Nucleus accumbens (tissue), 56 donors: ENCODE measurements around the gene NEDD4L.

ENCODE experiments used
- DNase-seq, 56 donors: peaks; one replicate each; lab custom pipeline; 2025; lab: John Stamatoyannopoulos, UW

The NEDD4L gene

DNA sequence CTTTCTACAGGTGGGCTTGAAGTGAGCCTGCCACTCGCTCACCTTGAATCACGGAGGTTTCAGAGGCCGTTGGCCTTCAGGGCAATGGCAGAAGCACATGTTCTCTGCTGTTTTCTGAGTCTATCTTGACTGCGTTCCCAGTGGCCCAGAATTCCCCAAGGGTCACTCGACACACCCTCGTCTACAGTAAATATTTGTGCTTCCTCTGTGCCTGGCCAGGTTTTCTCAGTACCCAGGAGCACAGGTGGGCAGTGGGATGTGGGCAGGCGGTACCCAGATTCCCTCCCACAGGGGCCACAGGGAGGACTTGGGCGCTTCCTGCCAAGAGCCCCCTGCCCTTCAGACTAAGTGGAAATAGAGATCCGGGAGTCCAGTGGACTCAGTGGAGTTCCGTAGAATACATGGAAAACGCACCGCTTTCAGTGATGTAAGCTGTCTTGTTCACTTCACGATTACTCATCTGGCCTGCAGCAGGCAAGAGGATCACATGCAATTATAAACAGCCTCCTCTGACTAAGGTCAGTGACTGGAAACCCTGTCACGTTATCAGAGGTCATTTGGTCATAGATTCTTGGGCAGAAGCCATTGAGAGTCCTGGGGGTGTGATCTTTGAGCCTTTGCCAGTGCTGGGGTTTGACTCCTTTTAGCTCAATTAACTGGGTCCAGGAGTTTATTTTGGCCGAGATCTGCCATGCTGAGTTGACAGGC, 179.8 kb downstream of the NEDD4L start:
- no peak for DNase-seq

DNA sequence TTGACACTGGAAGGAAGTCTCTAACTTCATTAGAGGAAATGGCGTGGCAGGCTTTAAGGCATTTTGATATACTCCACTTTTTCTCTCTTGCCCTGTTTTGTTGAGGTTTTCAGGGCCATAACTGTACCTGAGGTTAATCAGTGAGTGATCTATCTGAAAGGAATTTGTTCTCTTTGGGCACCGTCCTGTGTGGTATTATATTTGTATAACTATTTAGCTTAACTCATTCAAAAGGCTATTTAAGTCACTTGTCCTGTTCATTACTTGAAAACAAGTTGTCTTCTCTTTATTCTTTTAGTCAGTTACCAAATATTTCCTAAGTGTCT, 180.4 kb downstream of the NEDD4L start:
- no peak for DNase-seq

DNA sequence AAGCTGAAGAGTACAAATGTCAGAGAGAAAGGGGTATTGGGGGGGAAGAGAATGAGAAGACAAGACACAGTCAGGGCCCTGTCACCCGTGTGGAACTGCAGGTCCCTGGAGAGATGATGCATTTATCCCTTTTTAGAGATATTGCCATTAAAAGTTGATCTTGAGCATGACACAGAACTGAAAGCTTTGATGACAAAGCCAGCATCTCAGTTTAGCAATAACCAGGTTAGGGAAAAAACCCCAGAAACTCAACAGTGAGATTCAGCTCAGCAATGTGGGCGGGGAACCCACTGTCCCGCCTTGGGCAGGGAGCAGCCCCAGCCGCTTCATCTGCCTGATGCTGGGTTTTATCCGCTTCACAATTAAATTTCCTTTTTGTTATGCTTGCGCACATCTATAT, 181.1 kb downstream of the NEDD4L start:
- peak in 1 of 56 donors; percentile 21 for DNase-seq

DNA sequence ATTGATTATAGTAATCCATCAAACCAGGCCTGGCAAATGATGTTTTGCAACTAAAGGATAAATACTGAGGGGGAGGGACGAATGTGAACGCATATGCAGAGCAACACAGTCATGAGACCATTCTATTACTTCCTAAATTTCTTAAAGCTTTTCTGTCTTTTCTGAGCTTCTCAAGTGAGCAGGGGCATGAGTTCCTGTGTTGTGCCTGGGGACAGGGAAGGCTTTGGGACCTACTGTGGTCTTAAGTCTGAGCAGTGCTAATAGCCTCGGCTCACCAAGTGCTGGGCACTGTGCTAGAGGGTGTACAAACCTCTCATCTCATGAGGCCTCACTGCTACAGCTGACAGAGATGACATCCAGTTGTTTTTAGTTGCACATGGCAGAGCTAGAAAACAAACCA, 182.4 kb downstream of the NEDD4L start:
- no peak for DNase-seq

DNA sequence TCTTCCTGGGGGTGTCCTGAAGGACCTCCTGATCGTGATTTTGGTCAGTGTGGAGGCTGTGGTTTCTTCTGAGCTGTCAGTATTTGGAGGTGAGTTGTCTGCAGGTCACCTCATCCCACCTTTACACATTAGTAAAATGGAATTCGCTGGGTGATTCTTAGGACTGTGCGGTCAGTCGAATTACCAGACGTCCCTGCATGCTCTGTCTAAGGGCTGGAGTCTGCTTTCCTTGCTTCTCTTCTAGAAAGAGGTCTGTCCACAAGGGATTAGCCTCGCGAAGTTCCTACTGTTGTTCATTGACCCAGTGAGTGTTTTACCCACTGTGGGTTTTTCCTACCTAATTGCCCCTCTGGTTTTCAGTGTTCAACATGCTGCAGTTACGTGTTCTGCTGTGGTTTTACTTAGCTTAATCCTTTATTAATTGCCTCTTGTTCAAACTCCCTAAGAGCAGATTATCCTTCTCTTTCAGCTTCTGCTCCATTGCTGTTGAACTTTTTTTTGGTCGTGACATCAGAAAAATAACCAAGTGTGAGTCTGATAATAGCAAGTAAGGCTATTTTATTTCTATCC, 183.4 kb downstream of the NEDD4L start:
- DNase-seq: no peak

DNA sequence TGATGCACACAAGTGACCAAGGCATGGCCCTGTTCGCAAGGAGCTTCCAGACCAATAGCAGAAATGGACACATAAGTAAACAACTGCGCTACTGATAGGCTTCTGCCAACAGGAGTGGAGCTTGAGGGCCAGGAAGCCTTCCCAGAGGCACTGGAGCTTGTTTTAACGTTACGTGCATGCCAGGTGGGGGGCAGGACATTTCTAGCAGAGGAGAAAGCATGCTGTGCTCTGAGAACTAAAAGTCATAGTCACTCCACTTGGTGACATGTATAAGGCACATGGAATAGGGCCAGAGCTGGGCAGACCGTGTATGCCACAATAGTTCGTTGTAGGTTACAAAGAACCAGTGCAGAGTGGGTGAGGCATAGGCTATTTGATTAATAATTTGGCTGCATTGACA, 184.2 kb downstream of the NEDD4L start:
- no peak for DNase-seq

DNA sequence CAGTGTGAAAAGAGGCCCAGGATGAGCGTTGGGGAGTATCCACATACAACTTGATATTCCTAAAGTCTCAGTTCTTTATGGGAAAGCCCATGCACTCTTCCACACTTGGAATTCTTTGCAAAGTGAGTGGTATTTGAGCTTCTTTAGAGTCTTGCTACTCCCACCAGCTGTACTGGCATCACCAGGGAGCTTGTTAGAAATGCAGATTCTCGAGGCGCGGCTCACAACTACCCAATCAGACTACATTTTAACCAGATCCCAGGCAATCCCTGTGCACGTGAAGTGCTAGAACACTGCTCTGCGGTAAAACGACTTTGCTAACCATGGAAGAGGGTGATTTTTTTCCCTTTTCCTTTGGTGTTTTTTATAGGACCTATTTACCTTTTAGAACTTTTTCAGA, 184.7 kb downstream of the NEDD4L start:
- peak in 12 of 56 donors; percentile 6 to 66 (median 24) for DNase-seq

DNA sequence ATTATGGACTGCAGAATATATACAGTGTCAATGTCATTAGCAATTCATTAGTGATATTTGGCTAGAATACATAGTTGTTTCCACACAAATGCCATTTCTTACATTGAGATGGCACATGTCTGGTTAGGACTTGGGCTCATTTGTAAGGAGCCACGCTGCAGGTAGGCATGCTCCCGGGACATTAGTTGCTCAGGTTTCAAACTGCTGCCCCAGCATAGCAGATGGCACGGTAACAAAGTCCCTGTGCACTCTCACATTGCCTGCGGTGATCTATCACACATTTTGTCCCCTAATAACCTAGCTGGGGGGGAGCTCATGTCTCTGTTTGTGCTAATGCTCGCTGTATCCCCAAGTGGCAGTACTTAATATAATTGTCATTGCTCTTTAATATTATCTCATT, 185.1 kb downstream of the NEDD4L start:
- DNase-seq: no peak

DNA sequence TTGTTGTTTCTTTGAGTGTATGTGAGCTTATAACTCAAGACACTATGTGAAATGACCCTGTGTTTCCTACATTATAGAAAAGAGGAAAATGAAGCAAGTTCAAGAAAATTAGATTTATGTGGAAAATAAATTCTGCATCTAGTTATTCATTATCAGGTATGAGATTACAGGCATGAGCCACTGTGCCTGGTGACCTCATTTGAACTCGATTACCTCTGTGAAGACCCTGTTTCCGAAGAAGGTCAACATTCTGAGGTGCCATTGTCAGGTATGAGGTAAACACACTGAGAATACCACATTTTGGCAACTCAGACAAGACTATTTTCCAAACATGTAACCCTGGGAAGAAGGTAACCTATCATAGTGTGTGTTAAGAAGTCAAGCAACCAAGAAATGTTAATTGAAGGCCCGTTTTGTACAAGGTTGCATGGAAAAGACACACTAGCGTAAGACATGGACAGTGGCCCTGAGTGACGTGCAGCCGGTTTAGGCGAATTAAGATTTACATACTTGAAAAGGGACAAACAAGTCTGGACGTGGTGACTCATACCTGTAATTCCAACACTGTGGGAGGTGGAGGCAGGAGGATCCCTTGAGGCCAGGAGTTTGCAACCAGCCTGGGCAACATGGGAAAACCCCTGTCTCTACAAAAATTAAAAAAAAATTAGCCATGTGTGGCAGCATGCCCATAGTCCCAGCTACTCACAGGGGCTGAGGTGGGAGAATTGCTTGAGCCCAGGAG, 186.6 kb downstream of the NEDD4L start:
- DNase-seq: no peak

DNA sequence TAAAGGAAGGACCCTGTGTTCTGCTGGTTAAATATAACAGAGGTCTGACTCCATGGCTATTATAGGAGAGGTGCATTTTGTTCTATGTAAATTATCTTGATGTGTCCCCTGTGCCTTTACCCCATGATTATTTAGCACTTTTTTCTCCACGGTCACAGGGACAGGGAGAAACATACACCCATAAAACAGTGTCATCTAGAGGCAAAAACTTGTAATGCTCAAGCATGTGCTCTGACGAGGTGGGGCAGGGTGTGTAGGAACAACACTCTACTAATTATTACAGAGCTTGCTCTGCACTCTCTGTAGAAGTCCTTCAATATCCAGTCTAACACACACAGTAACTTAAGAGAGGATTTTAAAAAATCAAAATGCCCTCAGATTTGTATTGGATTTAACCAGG, 187.9 kb downstream of the NEDD4L start:
- DNase-seq: no peak

DNA sequence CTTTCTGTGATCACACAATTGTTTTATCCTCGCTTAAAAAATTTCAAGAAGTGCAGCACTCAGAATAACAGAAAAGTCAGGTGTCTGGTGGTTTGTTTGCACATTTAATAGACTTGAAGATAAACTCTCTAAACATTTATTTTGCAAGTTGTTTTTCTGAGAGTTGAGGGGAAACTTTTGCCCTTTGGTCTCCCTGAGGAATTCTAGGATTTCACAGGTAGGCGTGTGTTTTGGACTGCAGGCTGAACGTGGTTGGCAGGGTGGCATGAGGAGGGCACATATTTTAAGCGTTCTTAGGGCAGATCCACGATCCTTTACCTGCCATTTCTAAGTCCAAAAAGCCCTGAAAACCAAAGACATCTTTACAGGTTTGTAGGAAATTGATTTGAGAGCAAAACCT, 188.6 kb downstream of the NEDD4L start:
- DNase-seq: no peak

DNA sequence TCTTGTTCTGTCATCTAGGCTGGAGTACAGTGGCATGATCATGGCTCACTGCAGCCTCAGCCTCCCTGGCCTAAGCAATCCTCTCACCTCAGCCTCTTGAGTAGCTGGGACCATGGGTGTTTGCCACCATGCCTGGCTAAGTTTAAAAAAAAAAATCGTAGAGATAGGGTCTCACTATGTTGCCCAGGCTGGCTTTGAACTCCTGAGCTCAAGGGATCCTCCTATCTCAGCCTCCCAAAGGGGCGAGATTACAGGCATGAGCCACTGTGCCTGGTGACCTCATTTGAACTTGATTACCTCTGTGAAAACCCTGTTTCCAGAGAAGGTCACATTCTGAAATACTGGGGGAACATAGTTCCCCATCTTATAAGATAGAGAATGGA, 190.3 kb downstream of the NEDD4L start:
- no peak for DNase-seq

DNA sequence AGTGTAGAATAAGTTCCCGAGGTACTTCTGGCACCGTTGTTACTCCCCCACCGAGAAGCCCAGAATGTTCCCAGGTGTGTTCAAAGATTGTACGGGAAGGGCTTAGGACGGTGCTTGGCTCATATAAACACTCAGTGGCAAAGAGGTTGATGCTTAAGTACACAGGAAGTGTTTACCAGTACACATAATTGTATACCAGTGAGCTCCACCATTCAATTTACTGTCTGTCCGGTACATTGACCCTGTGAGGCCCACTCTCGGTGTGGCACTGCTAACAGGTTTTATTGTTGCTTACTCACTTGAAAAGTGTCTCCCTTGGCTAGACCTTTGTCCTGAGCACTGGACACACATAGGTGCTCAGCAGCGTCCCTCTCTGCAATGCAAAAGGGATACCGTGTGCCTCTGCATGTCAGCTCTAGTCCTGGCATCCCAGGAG, 191.0 kb downstream of the NEDD4L start:
- no peak for DNase-seq

DNA sequence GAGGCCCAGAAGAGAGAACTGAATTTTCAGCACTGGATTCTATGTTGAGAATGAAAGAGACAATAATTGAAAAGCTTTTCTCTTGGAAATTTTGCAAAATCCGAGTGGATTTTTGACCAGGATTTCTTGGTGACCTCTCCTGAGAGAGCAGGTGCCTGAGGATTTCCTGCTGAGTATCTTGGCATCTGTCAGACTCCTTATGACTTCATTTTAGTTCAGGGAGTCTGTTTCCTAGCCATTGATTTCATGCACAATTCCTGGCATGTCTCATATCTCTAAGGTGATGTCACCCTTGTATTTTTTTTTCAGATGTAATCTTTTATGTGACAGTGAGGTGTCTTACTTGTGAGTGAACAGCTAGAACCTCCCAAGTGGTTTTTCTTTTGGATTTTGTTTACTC, 195.9 kb downstream of the NEDD4L start:
- no peak for DNase-seq

DNA sequence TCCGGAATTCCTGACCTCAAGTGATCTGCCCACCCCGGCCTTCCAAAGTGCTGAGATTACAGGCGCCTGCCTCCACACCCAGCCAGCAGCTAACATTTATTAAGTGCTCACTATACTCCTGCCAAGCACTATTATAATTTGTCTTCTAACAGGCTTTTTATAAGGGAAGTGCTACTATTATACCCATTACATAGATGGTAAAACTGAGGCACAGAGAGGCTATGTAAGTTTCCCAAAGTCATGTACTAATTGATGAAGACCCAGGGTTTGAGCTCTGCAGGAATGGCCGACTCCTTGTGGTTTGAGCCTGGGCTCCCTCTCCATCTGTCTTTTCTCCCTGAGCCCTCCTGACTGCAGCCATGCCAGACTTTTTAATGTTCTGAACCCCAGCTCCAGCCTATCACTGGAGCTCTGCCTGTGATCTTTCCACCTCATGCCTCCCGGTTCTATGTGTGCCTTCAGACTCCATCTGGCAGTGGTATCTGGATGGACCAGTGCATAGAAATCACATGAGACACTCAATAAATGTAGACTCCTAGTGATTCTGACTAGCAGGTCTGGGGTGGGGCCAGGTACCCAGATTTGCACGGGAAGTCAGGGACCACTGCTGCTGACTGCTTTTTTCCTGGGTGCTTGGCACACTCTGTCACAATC, 197.1 kb downstream of the NEDD4L start:
- no peak for DNase-seq

DNA sequence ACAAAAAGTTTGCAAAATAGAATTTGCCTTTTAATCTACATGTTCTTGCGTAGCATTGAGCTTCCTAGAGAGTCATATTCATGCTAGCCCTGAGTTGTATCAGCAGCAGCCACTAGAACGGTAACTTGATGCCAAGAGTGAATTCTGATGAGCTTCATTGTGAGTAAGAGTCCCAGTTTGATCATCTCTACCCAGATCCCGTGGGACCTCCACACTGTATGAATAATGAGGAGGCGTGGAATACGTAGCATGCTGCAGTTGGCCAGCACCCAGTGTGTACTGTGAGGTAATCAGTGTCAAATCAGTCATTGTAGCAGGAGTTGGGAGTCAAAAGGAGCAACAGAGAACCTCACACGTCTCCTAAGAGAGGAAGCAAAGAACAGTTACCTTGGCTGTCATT, 197.9 kb downstream of the NEDD4L start:
- DNase-seq: peak in 9 of 56 donors; percentile 5 to 59 (median 28)

DNA sequence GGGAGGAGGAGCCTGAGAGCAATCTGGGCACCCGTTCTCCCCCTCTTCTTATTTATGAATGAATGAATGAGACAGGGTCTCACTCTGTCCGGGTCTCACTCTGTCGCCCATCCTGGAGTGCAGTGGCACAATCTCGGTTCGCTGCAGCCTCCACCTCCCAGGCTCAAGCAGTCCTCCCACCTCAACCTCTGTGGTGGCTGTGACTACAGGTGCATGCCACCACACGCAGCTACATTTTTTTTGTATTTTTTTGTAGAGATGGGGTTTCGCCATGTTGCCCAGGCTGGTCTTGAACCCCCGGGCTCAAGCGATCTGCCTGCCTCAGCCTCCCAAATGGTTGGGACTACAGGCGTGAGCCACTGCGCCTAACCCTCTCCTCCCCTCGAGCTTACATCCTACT, 198.4 kb downstream of the NEDD4L start:
- no peak for DNase-seq

DNA sequence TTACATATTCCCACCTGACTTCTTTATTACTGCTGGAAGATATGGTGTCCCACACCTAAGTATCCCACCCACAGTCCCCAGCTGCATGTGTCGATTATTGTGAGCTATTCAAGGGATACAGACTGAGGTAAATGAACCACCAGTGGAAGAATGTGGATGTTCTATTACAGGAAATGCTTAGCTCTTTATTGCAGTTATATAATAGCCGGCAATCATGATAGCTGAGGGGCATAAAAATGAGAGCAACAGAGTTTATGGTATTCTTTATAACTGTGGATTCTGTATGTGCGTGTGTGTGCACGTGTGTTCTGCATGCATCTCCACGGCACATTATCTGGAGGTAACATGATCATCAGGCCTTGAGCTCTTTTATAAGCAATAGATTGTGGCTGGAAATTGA, 198.9 kb downstream of the NEDD4L start:
- no peak for DNase-seq

DNA sequence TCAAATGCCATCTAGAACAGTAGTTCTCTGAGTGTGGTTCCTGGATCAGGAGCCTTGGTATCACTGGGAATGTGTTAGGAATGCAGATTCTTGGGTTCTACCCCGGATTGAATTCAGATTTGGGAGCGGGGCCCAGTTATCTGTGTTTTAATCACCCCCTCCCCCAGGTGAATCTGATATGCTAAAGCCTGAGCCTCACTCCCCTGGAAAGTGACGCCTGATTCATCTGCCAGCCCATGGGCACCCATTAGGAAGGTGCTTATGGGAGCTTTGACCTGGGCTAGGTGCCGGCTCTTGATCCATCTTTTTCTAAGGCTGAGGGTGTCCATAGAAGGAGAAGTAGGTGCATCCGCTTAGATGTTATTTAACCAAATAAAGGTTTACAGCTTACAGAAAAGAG, 199.4 kb downstream of the NEDD4L start:
- DNase-seq: no peak

DNA sequence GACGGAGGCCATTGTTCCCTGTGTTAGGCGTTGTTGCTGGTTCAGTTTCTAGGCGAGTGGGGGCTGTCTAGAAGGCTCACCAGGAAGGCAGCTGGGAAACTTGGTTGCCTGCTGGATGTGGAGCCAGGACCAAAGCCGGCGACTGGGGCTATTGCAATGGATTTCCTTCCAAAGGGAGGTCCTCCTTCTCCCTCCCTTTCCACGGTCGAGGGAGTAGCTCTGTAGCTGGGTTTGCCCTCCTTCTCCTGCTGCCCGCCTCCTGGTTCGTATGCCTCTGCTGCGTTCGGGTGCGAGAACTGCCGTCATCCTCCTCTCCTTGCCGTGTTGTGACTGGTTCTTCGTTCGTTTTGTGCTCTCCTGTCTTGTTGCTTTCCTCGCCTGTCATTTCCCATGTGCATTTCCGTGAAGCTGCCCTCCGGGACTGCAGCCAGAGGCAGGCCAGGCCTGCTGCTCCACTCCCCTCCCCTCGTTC, 203.4 kb downstream of the NEDD4L start:
- peak in 40 of 56 donors; percentile 5 to 67 (median 41) for DNase-seq

DNA sequence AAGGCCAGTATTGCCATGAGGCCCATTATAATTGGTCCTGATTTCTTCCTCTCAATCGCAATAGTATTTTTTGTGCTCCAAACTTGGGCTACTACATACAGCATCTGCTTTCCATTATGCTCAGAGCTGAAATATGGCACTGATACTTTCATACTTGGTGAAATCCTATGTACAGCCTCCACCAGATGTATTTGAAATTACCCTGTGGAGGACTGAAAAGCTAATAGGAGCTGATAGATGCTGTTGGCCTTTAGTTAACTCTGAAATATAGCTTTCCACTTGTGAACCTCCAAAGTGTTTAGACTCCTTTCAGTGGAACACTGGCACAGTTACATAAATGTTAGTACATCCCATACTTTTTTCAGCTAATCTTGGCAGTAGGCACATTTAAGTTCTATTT, 205.7 kb downstream of the NEDD4L start:
- DNase-seq: no peak
